RPMI8226 (cell line): Measurements from ENCODE around the gene KDELR1.
"Not testable (repeated sequence)": the region's sequence is repeated elsewhere in the genome, so short reads cannot be mapped to it uniquely, and the experiment has no call there.

ENCODE experiments used
- DNase-seq: peaks from one replicate; pipeline ENCODE4 v3.0.0-alpha.2; 2015

Gene KDELR1

GRCh38 chr19:48397263-48398101, 6.1 kb upstream of the KDELR1 start:
- no peak for DNase-seq

GRCh38 chr19:48396824-48397176, 5.4 kb upstream of the KDELR1 start:
- DNase-seq: no peak

GRCh38 chr19:48396016-48396823, 4.9 kb upstream of the KDELR1 start:
- DNase-seq: no peak

GRCh38 chr19:48395499-48395898, 4.1 kb upstream of the KDELR1 start:
- no peak for DNase-seq

- DNase-seq: no peak
These were observed 3.8 kb upstream of the KDELR1 start for GRCh38 chr19:48395170-48395455.

GRCh38 chr19:48394331-48395169, 3.2 kb upstream of the KDELR1 start:
- DNase-seq: no peak

- DNase-seq: peak; percentile 14
These were observed 2.4 kb upstream of the KDELR1 start, which contains the start of gene GRIN2D for GRCh38 chr19:48393559-48394330. Gene GRIN2D (plus strand): TSS chr19:48393668. CDS start chr19:48398393, 4,725 bp downstream.

GRCh38 chr19:48392860-48393558, 1.7 kb upstream of the KDELR1 start:
- no peak for DNase-seq

GRCh38 chr19:48392006-48392344, 624 bp upstream of the KDELR1 start:
- DNase-seq: not testable (repeated sequence)

GRCh38 chr19:48390188-48391099, 907 bp downstream of the KDELR1 start:
- peak; percentile 68 for DNase-seq

GRCh38 chr19:48386981-48387380, 4.4 kb downstream of the KDELR1 start:
- no peak for DNase-seq

- no peak for DNase-seq
These were observed 5.8 kb downstream of the KDELR1 start for GRCh38 chr19:48385461-48386087.

GRCh38 chr19:48382286-48382685, 9.1 kb downstream of the KDELR1 start:
- DNase-seq: no peak

GRCh38 chr19:48381178-48381950, 10.0 kb downstream of the KDELR1 start:
- DNase-seq: no peak

GRCh38 chr19:48379058-48379457, 12.3 kb downstream of the KDELR1 start:
- DNase-seq: no peak

GRCh38 chr19:48378194-48378570, 13.2 kb downstream of the KDELR1 start:
- no peak for DNase-seq

GRCh38 chr19:48373567-48373966, 17.8 kb downstream of the KDELR1 start:
- no peak for DNase-seq

- peak; percentile 87 for DNase-seq
These were observed 18.4 kb downstream of the KDELR1 start for GRCh38 chr19:48372904-48373303.

- DNase-seq: not testable (repeated sequence)
These were observed 19.6 kb downstream of the KDELR1 start for GRCh38 chr19:48371771-48372170.

GRCh38 chr19:48371367-48371766, 20.0 kb downstream of the KDELR1 start:
- no peak for DNase-seq
